K562 (cell line): ENCODE data around the gene SMARCC1. TPM values are rescaled to one million over a fixed set of nuclear protein-coding genes. Genes with fewer than 3 reads are reported as not detected.
A peak's percentile ranks its signal among the peaks of the same experiment; 100 is the strongest.

Experiments
- ATAC-seq: fragments of 200-7000 bp; cut with Tn5 transposase; 3 replicates; pipeline ENCODE4 v1.9.1; 2020; ENCODE audit warnings: moderate library complexity
- BruUV-seq: library from RNA; stranded (reverse); fragments of 400-500 nt; replicated peaks from 2 replicates; lab custom pipeline; 2021; lab: Mats Ljungman, UMichigan
- CTCF ChIA-PET: fragments of 300-600 bp; formaldehyde crosslinking; extraction: SDS; loops from one replicate; lab custom pipeline; 2021; ENCODE audit warnings: low intra/inter-chr PET ratio; lab: Yijun Ruan, JAX
- POLR2A ChIA-PET: fragments of 300-600, 350-650 bp; sonication (Branson Sonifier 250); formaldehyde crosslinking; extraction: SDS; loops from one replicate; lab custom pipeline; 2021; ENCODE audit warnings: antibody characterized with exemption, inconsistent platforms; lab: Yijun Ruan, JAX
- DNase-seq, 4 experiments: peaks; one replicate each; pipeline versions ENCODE4 v3.0.0 to v3.0.0-alpha.2; 2011 to 2018; ENCODE audit warnings: low spot score in 3 of 4, mixed read lengths in 3 of 4; ENCODE audit errors: extremely low read depth in 1 of 4
- FAIRE-seq: peaks from 2 replicates; lab custom pipeline; 2011; peaks lifted over from hg19 to GRCh38; lab: Jason Lieb, UNC
- H2AFZ ChIP-seq: 2 replicates; pipeline ENCODE4 v1.6.0; 2011; ENCODE audit warnings: low read depth, low read length, control low read depth, inconsistent platforms
- H3K27ac ChIP-seq: fragments of 200-600 bp; 3 replicates; pipeline ENCODE4 v1.8.0; 2011; ENCODE audit warnings: low read depth, mild to moderate bottlenecking, control low read depth, inconsistent platforms, low read length, moderate library complexity, mixed read lengths; ENCODE audit errors: extremely low read depth
- H3K27me3 ChIP-seq, 2 experiments: fragments of 300-600 bp in 1 of 2; 2 replicates in 1 of 2; 3 replicates in 1 of 2; pipeline versions ENCODE4 v1.6.0 to v1.8.0; 2011; ENCODE audit warnings: inconsistent platforms in 2 of 2, low read length in 2 of 2, mild to moderate bottlenecking in 1 of 2, mixed read lengths in 1 of 2, moderate library complexity in 1 of 2; ENCODE audit not compliant: control insufficient read depth in 2 of 2, insufficient read depth in 2 of 2
- H3K36me3 ChIP-seq: fragments of 300-600 bp; 3 replicates; pipeline ENCODE4 v1.8.0; 2011; ENCODE audit warnings: mild to moderate bottlenecking, low read length, inconsistent platforms; ENCODE audit not compliant: control insufficient read depth, insufficient read depth
- H3K4me1 ChIP-seq, 2 experiments: fragments of 200-600 bp in 1 of 2; replicated peaks in 1 of 2; 2 replicates in 1 of 2; 3 replicates in 1 of 2; pipeline versions ENCODE4 v1.5.1 to v1.8.0; 2011; ENCODE audit warnings: inconsistent platforms in 2 of 2, low read length in 2 of 2, mild to moderate bottlenecking in 1 of 2, mixed read lengths in 1 of 2, moderate library complexity in 1 of 2; ENCODE audit not compliant: control insufficient read depth in 2 of 2, insufficient read depth in 2 of 2
- H3K4me2 ChIP-seq: 2 replicates; pipeline ENCODE4 v1.6.1; 2011; ENCODE audit warnings: low read length, control low read depth, inconsistent platforms, mixed read lengths; ENCODE audit not compliant: insufficient read depth
- H3K4me3 ChIP-seq: fragments of 200-600 bp; sonication (generic), shearing (Covaris generic); 2 replicates; pipeline ENCODE4 v1.5.1; 2016; ENCODE audit warnings: control low read depth, inconsistent platforms
- H3K79me2 ChIP-seq: fragments of 200-600 bp; 3 replicates; pipeline ENCODE4 v1.8.0; 2011; ENCODE audit warnings: low read length, inconsistent platforms; ENCODE audit not compliant: control insufficient read depth, insufficient read depth
- H3K9ac ChIP-seq, 2 experiments: 2 replicates each; pipeline versions ENCODE4 v1.6.0 to v1.6.1; 2011; ENCODE audit warnings: low read depth in 2 of 2, low read length in 2 of 2, control low read depth in 1 of 2, inconsistent platforms in 1 of 2, mild to moderate bottlenecking in 1 of 2, mixed read lengths in 1 of 2; ENCODE audit not compliant: insufficient read depth in 1 of 2
- H3K9me1 ChIP-seq: one replicate; pipeline ENCODE4 v1.6.0; 2011; ENCODE audit warnings: inconsistent platforms, mild to moderate bottlenecking, low read length, moderate library complexity; ENCODE audit not compliant: control insufficient read depth, insufficient read depth
- H3K9me3 ChIP-seq: replicated peaks from 2 replicates; pipeline ENCODE4 v1.5.1; 2011; ENCODE audit warnings: low read depth, low read length, inconsistent platforms; ENCODE audit not compliant: control insufficient read depth, insufficient read depth
- H4K20me1 ChIP-seq: replicated peaks from 2 replicates; pipeline ENCODE4 v1.6.1; 2011; ENCODE audit warnings: low read length, inconsistent platforms, mixed read lengths; ENCODE audit not compliant: control insufficient read depth, insufficient read depth
- CEBPG ChIP-seq, 3 experiments: fragments of 200-800 bp in 1 of 3; sonication (Bioruptor generic) in 1 of 3; sonication (generic) in 1 of 3; formaldehyde crosslinking in 1 of 3; IDR thresholded peaks in 2 of 3; conservative IDR thresholded peaks in 1 of 3; 2 replicates each; pipeline versions ENCODE4 v1.6.1 to v1.8.0; 2016 to 2022; ENCODE audit warnings: missing compliant biosample characterization in 2 of 3, missing genetic modification characterization in 2 of 3, mild to moderate bottlenecking in 1 of 3, missing genetic modification reagents in 1 of 3
- CREM ChIP-seq: IDR thresholded peaks from 2 replicates; pipeline ENCODE4 v1.6.1; 2014; ENCODE audit warnings: antibody characterized with exemption, low read depth
- ETS2 ChIP-seq: IDR thresholded peaks from 2 replicates; pipeline ENCODE4 v1.6.1; 2016; ENCODE audit warnings: borderline replicate concordance, missing genetic modification characterization, mild to moderate bottlenecking, moderate library complexity, missing compliant biosample characterization; ENCODE audit not compliant: poor library complexity, severe bottlenecking
- LARP7 ChIP-seq: fragments of 450-650 bp; IDR thresholded peaks from 2 replicates; pipeline ENCODE4 v1.6.1; 2016
- MBD2 ChIP-seq: sonication (generic); IDR thresholded peaks from 2 replicates; pipeline ENCODE4 v1.6.1; 2016; ENCODE audit warnings: low read depth, borderline replicate concordance
- NBN ChIP-seq: fragments of 450-650 bp; IDR thresholded peaks from 2 replicates; pipeline ENCODE4 v1.6.1; 2016; ENCODE audit warnings: low read depth, mild to moderate bottlenecking
- WGBS: fragments of 100-300 bp; shearing (Covaris generic); methylation state at CpG from one replicate; pipeline ENCODE4 v1.1.6; 2016; ENCODE audit warnings: low coverage, mixed read lengths; ENCODE audit not compliant: insufficient coverage; ENCODE audit errors: missing lambda C conversion rate; 5-methylcytosine and 5-hydroxymethylcytosine counted together
- in situ Hi-C: fragments of 300-500 bp; cut with MboI; formaldehyde crosslinking; loops from 4 replicates; pipeline ENCODE4 v1.15.0; 2018; ENCODE audit warnings: inconsistent platforms, mixed read lengths
- intact Hi-C: fragments of 100-400 bp; cut with micrococcal nuclease; formaldehyde crosslinking; loops from 2 replicates; pipeline ENCODE4 v1.14.2; 2022
- polyA plus RNA-seq, 8 experiments: library from polyadenylated mRNA; depleted of rRNA in 4 of 8; stranded (reverse) in 5 of 8; unstranded in 3 of 8; fragments of >200 nt; fragmentation: Nextera tagmentation in 2 of 8; fragmentation: Illumina TruSeq in 1 of 8; extraction: Ambion mirVana in 2 of 8; extraction: Trizol in 1 of 8; gene quantifications; 2 replicates each; pipeline versions ENCODE4 v1.2.1 to v1.2.3, GENCODE V29; 2011 to 2014; ENCODE audit warnings: inconsistent platforms in 1 of 8, missing spikeins in 1 of 8
- total RNA-seq, 7 experiments: library from RNA; depleted of rRNA in 6 of 7; stranded (reverse); fragments of >200 nt in 6 of 7; fragmentation: Illumina TruSeq in 2 of 7; extraction: Trizol in 2 of 7; gene quantifications; 2 replicates each; pipeline versions ENCODE4 v1.2.1 to v1.2.3, GENCODE V29; 2011 to 2021; ENCODE audit warnings: low replicate concordance in 1 of 7
- TF ChIP-seq, protein P1 (sequence below), 2 experiments: fragments of 250-450 bp in 1 of 2; fragments of 450-650 bp in 1 of 2; sonication (Bioruptor Pico) in 1 of 2; IDR thresholded peaks; 2 replicates each; pipeline versions ENCODE4 v1.6.1 to v1.8.0; 2016 to 2021; ENCODE audit warnings: mild to moderate bottlenecking in 2 of 2, moderate library complexity in 2 of 2, missing compliant biosample characterization in 1 of 2, missing genetic modification characterization in 1 of 2

The SMARCC1 gene
- total and polyA plus RNA-seq, 9 of the 15 experiments (the other 6 are each of a cell fraction or from before 2014, with no cell fraction given) = 20.7 to 199 (median 66.0) TPM

DNA sequence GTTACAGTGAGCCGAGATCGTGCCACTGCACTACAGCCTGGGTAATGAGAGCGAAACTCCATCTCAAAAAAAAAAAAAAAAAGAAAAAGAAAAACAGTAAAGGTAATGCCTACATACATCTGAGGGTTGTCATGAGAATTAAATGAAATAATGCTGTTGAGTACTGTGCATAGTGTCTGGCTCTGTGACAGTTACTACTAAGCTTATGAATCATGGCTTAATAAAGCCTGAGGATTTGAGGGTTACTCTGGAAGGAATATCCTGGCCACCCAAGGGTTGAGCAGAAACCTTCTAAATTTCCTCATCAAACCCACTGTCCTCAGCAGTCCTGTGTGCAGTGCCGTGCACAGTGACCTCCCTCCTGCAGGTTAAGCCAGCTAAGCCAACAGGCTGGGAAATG, 241.4 kb downstream of the SMARCC1 start:
- Histone ChIP-seq H3K9me1 (no peaks in the 10 kb centered on the region), H3K9ac (peak overlapping the region in 1 of 2 experiments; percentile 45; a peak in 1 of 4 replicates), H3K4me1 (peaks cover 2 to 25% of the 10 kb centered on the region in 2 experiments; a peak in 3 of 5 replicates), H3K27ac (no peak overlapping the region), H3K27me3 (no peaks in the 10 kb centered on the region), H3K79me2 (no peaks in the 10 kb centered on the region)
- CTCF ChIA-PET = no interaction called here
- WGBS = 79% methylated on average over 4 of the region's 4 CpGs
- ATAC-seq = no peak; the same call in 2 of the 3 replicates
- intact Hi-C loops = no loop called here
- FAIRE-seq = no peak
- POLR2A ChIA-PET = interaction anchor here (0.8 to 1.2 kb wide), 2 partner anchors 8 to 24 kb away, joined by 4 read pairs; no protein-coding TSS in a partner anchor
- peak in 1 of 4 experiments; percentile 9 for DNase-seq
- TF ChIP-seq MBD2 = no peak
- no peak for TF ChIP-seq CREM
- TF ChIP-seq ETS2 = no peak
- no peak for TF ChIP-seq NBN
- TF ChIP-seq, protein P1, sequence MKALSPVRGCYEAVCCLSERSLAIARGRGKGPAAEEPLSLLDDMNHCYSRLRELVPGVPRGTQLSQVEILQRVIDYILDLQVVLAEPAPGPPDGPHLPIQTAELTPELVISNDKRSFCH (CRISPR knock-in tag; IDR thresholded peaks at IDR 0.05) = no peak
- TF ChIP-seq, protein P1 (tag; IDR thresholded peaks at IDR 0.05) = no peak
- no peak for TF ChIP-seq CEBPG (CRISPR knock-in tag; IDR thresholded peaks at IDR 0.05)
- TF ChIP-seq CEBPG (tag; conservative IDR thresholded peaks at IDR 0.05 in 1 of 2, IDR thresholded peaks at IDR 0.05 in 1 of 2) = no peak
- no peak for TF ChIP-seq LARP7
- TF ChIP-seq, all 486 proteins: peak for 0
- in situ Hi-C loops = no loop called here
- H3K4me2 ChIP-seq = no peak overlapping the region
- H3K36me3 ChIP-seq = no peaks in the 10 kb centered on the region
- no TSS peak for BruUV-seq
- no peaks in the 10 kb centered on the region for H3K9me3 ChIP-seq
- H3K4me3 ChIP-seq = no peak overlapping the region
- no peaks in the 10 kb centered on the region for H4K20me1 ChIP-seq
- H2AFZ ChIP-seq = no peak overlapping the region; the same call in 1 of the 2 replicates
